Keratinocyte (primary cell): Measurements from ENCODE around the gene MUC4. TPM values are rescaled to one million over a fixed set of nuclear protein-coding genes. Genes with fewer than 3 reads are reported as not detected.
A peak's percentile ranks its signal among the peaks of the same experiment; 100 is the strongest.

Experiments used
- DNase-seq: peaks from one replicate; pipeline ENCODE4 v3.0.0-alpha.2; 2011; ENCODE audit warnings: low read depth, missing footprints, low spot score
- FAIRE-seq: peaks from 2 replicates; lab custom pipeline; 2011; peaks lifted over from hg19 to GRCh38; lab: Jason Lieb, UNC
- H2AFZ ChIP-seq: 2 replicates; pipeline ENCODE4 v1.6.0; 2012; ENCODE audit warnings: low read length, control low read depth, inconsistent platforms; ENCODE audit not compliant: control insufficient read depth
- H3K27ac ChIP-seq: 2 replicates; pipeline ENCODE4 v1.5.1; 2011; ENCODE audit warnings: low read length; ENCODE audit not compliant: control insufficient read depth, insufficient read depth
- H3K27me3 ChIP-seq: 3 replicates; pipeline ENCODE4 v1.6.0; 2011; ENCODE audit warnings: low read length; ENCODE audit not compliant: control insufficient read depth, insufficient read depth; ENCODE audit errors: extremely low read depth
- H3K36me3 ChIP-seq, 2 experiments: 2 replicates in 1 of 2; 3 replicates in 1 of 2; pipeline ENCODE4 v1.5.1; 2011; ENCODE audit warnings: low read length in 2 of 2, mild to moderate bottlenecking in 1 of 2; ENCODE audit not compliant: control insufficient read depth in 2 of 2, insufficient read depth in 2 of 2; ENCODE audit errors: extremely low read depth in 1 of 2
- H3K4me1 ChIP-seq: 3 replicates; pipeline ENCODE4 v1.5.1; 2011; ENCODE audit warnings: low read length; ENCODE audit not compliant: control insufficient read depth, insufficient read depth; ENCODE audit errors: extremely low read depth
- H3K4me2 ChIP-seq: 3 replicates; pipeline ENCODE4 v1.6.0; 2011; ENCODE audit warnings: low read depth, low read length; ENCODE audit not compliant: control insufficient read depth, insufficient read depth; ENCODE audit errors: extremely low read depth
- H3K4me3 ChIP-seq, 3 experiments: fragments of 200-600 bp in 1 of 3; sonication (generic) in 1 of 3; 2 replicates in 2 of 3; 3 replicates in 1 of 3; pipeline ENCODE4 v1.5.1; 2011 to 2016; ENCODE audit warnings: low read length in 3 of 3, mild to moderate bottlenecking in 3 of 3, control low read depth in 2 of 3, inconsistent platforms in 1 of 3, low read depth in 1 of 3, mixed read lengths in 1 of 3, mixed run types in 1 of 3, moderate library complexity in 1 of 3; ENCODE audit not compliant: control insufficient read depth in 2 of 3, insufficient read depth in 2 of 3; ENCODE audit errors: extremely low read depth in 1 of 3
- H3K79me2 ChIP-seq: 2 replicates; pipeline ENCODE4 v1.6.0; 2012; ENCODE audit warnings: low read length; ENCODE audit not compliant: control insufficient read depth, insufficient read depth
- H3K9ac ChIP-seq: 3 replicates; pipeline ENCODE4 v1.6.0; 2011; ENCODE audit warnings: low read length; ENCODE audit not compliant: control insufficient read depth, insufficient read depth; ENCODE audit errors: extremely low read depth
- H3K9me1 ChIP-seq: 3 replicates; pipeline ENCODE4 v1.6.0; 2011; ENCODE audit warnings: low read length; ENCODE audit not compliant: control insufficient read depth, insufficient read depth; ENCODE audit errors: extremely low read depth
- H3K9me3 ChIP-seq: 2 replicates; pipeline ENCODE4 v1.5.1; 2012; ENCODE audit warnings: low read depth, low read length; ENCODE audit not compliant: control insufficient read depth
- H4K20me1 ChIP-seq: 3 replicates; pipeline ENCODE4 v1.6.0; 2011; ENCODE audit warnings: low read length; ENCODE audit not compliant: control insufficient read depth, insufficient read depth; ENCODE audit errors: extremely low read depth
- EZH2 ChIP-seq: IDR thresholded peaks from one replicate; pipeline ENCODE4 v1.6.1; 2012; ENCODE audit warnings: inconsistent platforms, mild to moderate bottlenecking, low read length, moderate library complexity
- dilution Hi-C: fragments of 300-500 bp; cut with MboI; formaldehyde crosslinking; loops from one replicate; pipeline ENCODE4 v1.7.0; 2020; ENCODE audit warnings: low sequenced_read_pairs; ENCODE audit not compliant: extremely low pct_ligation_motif_present
- polyA plus RNA-seq, 5 experiments: library from polyadenylated mRNA; depleted of rRNA in 3 of 5; stranded (reverse) in 3 of 5; stranded (forward) in 1 of 5; unstranded in 1 of 5; fragments of >200 nt; gene quantifications; 1 replicate in 1 of 5; 2 replicates in 3 of 5; 3 replicates in 1 of 5; pipeline versions ENCODE4 v1.2.1 to v1.2.3, GENCODE V29; 2011 to 2012; ENCODE audit warnings: missing spikeins in 2 of 5, low read depth in 1 of 5, low replicate concordance in 1 of 5
- TF ChIP-seq, protein P1 (sequence below), 3 experiments: IDR thresholded peaks in 1 of 3; conservative IDR thresholded peaks in 1 of 3; optimal IDR thresholded peaks in 1 of 3; 2 replicates in 2 of 3; 3 replicates in 1 of 3; pipeline versions ENCODE3 to v1.5.1; 2011; ENCODE audit warnings: low read length in 3 of 3, mild to moderate bottlenecking in 3 of 3, moderate library complexity in 2 of 3, control low read depth in 1 of 3, inconsistent platforms in 1 of 3; ENCODE audit not compliant: insufficient read depth in 2 of 3; ENCODE audit errors: extremely low read depth in 1 of 3

The MUC4 gene
- polyA plus RNA-seq, 1 donor (not counting 4 experiments of a cell fraction or from before 2014, with no cell fraction given), result not detected

GRCh38 chr3:195853036-195853435, 41.3 kb upstream of the MUC4 start:
- Histone ChIP-seq H4K20me1 (no peaks in the 10 kb centered on the region), H3K4me3 (no peak overlapping the region), H3K27ac (no peak overlapping the region), H3K9me3 (no peaks in the 10 kb centered on the region), H3K9me1 (no peaks in the 10 kb centered on the region), H3K27me3 (no peaks in the 10 kb centered on the region), H3K36me3 (no peaks in the 10 kb centered on the region), H3K4me2 (no peak overlapping the region), H3K9ac (no peak overlapping the region), H3K79me2 (no peaks in the 10 kb centered on the region), H3K4me1 (no peaks in the 10 kb centered on the region), H2AFZ (no peak overlapping the region)
- TF ChIP-seq EZH2, result no peak
- TF ChIP-seq, protein P1, sequence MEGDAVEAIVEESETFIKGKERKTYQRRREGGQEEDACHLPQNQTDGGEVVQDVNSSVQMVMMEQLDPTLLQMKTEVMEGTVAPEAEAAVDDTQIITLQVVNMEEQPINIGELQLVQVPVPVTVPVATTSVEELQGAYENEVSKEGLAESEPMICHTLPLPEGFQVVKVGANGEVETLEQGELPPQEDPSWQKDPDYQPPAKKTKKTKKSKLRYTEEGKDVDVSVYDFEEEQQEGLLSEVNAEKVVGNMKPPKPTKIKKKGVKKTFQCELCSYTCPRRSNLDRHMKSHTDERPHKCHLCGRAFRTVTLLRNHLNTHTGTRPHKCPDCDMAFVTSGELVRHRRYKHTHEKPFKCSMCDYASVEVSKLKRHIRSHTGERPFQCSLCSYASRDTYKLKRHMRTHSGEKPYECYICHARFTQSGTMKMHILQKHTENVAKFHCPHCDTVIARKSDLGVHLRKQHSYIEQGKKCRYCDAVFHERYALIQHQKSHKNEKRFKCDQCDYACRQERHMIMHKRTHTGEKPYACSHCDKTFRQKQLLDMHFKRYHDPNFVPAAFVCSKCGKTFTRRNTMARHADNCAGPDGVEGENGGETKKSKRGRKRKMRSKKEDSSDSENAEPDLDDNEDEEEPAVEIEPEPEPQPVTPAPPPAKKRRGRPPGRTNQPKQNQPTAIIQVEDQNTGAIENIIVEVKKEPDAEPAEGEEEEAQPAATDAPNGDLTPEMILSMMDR (optimal IDR thresholded peaks at IDR 0.05 in 1 of 3, IDR thresholded peaks at IDR 0.05 in 1 of 3, conservative IDR thresholded peaks at IDR 0.05 in 1 of 3; ENCODE audit: extremely low read depth in 1 of 3, insufficient read depth in 2 of 3, low read length in 3 of 3), result no peak
- FAIRE-seq (no peak), DNase-seq (no peak)
- dilution Hi-C loops, result no loop called here

DNA sequence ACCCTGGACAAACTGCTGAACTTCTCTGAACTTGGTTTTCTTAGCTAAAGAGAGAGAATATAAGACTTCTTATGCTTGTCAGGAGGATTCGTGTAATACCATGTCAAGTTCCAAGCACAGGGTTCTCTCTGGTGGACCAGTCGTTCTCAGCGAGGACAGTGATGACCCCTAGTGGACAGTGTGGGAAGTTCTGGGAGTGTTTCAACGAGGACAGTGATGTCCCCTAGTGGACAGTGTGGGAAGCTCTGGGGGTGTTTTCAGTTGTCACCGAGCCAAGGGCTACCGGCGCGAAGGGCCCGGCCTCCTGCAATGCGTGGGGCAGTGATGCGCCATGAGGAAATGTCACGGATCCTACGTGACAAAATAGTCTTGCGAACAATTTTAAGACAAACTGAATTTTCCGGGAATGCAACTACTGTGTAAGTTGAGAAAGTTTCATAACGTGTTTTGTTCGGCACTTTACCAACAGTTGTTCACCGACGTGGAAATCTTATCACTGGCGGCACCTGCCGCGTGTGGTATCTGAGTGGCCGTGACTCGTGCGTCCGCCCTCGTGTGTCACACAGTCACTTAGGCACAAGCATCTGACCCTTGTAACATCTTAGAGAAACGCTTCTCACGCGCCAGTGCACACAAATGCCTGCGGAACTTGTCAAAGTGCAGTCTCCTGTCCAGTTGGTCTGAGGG, 39.3 kb upstream of the MUC4 start:
- no peaks in the 10 kb centered on the region for H3K27me3 ChIP-seq
- no peaks in the 10 kb centered on the region for H4K20me1 ChIP-seq
- no peak overlapping the region for H2AFZ ChIP-seq
- H3K27ac ChIP-seq, result no peak overlapping the region
- no peaks in the 10 kb centered on the region for H3K4me1 ChIP-seq
- FAIRE-seq, result peak; percentile 76
- dilution Hi-C loops, result no loop called here
- no peaks in the 10 kb centered on the region for H3K9me3 ChIP-seq
- H3K9me1 ChIP-seq, result no peaks in the 10 kb centered on the region
- no peak overlapping the region for H3K9ac ChIP-seq
- no peak overlapping the region for H3K4me3 ChIP-seq
- H3K79me2 ChIP-seq, result no peaks in the 10 kb centered on the region
- no peak overlapping the region for H3K4me2 ChIP-seq
- H3K36me3 ChIP-seq, result no peaks in the 10 kb centered on the region
- DNase-seq, result peak; percentile 65
- no peak for TF ChIP-seq EZH2
- TF ChIP-seq, protein P1 (optimal IDR thresholded peaks at IDR 0.05 in 1 of 3, IDR thresholded peaks at IDR 0.05 in 1 of 3, conservative IDR thresholded peaks at IDR 0.05 in 1 of 3; ENCODE audit: extremely low read depth in 1 of 3, insufficient read depth in 2 of 3, low read length in 3 of 3), result peak; percentile 100
